Kidney (tissue), 14 donors: ENCODE measurements around the gene C3AR1. TPM values are rescaled to one million over a fixed set of nuclear protein-coding genes. Genes with fewer than 3 reads are reported as not detected.
"Not testable (repeated sequence)": the region's sequence is repeated elsewhere in the genome, so short reads cannot be mapped to it uniquely, and the experiment has no call there.

Experiments used
- DNase-seq, 5 donors: peaks; one replicate each; pipeline ENCODE4 v3.0.0-alpha.2; 2013 to 2020
- FAIRE-seq: peaks from 2 replicates; lab custom pipeline; 2012; peaks lifted over from hg19 to GRCh38; lab: Jason Lieb, UNC
- H3K27ac ChIP-seq, 2 donors: one replicate each; pipeline ENCODE4 v1.7.0; 2013; ENCODE audit warnings: low read depth in 2 of 2, low read length in 2 of 2, inconsistent platforms in 1 of 2
- H3K27me3 ChIP-seq: one replicate; pipeline ENCODE4 v1.7.1; 2013; ENCODE audit warnings: low read length, inconsistent platforms; ENCODE audit not compliant: control insufficient read depth, insufficient read depth
- H3K36me3 ChIP-seq, 3 donors: one replicate each; pipeline versions ENCODE4 v1.7.0 to v1.7.1; 2013; ENCODE audit warnings: low read length in 3 of 3, control low read depth in 1 of 3, inconsistent platforms in 1 of 3; ENCODE audit not compliant: insufficient read depth in 3 of 3, control insufficient read depth in 2 of 3
- H3K4me1 ChIP-seq, 3 donors: one replicate each; pipeline versions ENCODE4 v1.7.0 to v1.7.1; 2013; ENCODE audit warnings: low read length in 3 of 3, inconsistent platforms in 1 of 3, low read depth in 1 of 3; ENCODE audit not compliant: control insufficient read depth in 2 of 3, insufficient read depth in 2 of 3
- H3K4me3 ChIP-seq, 3 donors: one replicate each; pipeline versions ENCODE4 v1.7.0 to v1.8.1; 2013; ENCODE audit warnings: low read length in 3 of 3, control low read depth in 1 of 3, inconsistent platforms in 1 of 3
- H3K9ac ChIP-seq, 3 donors: one replicate each; pipeline versions ENCODE4 v1.7.0 to v1.7.1; 2013; ENCODE audit warnings: low read length in 3 of 3, control low read depth in 1 of 3, inconsistent platforms in 1 of 3
- H3K9me3 ChIP-seq, 3 donors: one replicate each; pipeline versions ENCODE4 v1.7.0 to v1.7.1; 2013; ENCODE audit warnings: low read length in 3 of 3, control low read depth in 1 of 3, inconsistent platforms in 1 of 3; ENCODE audit not compliant: control insufficient read depth in 2 of 3, insufficient read depth in 1 of 3
- CTCF ChIP-seq: IDR thresholded peaks from 3 replicates; pipeline ENCODE4 v1.5.1; 2012; ENCODE audit warnings: mild to moderate bottlenecking, moderate library complexity, borderline replicate concordance; ENCODE audit not compliant: insufficient read depth; ENCODE audit errors: extremely low read depth
- intact Hi-C: fragments of 100-400 bp; cut with DNase I; formaldehyde crosslinking; loops from one replicate; pipeline ENCODE4 v1.11.1; 2022
- polyA plus RNA-seq: library from polyadenylated mRNA; stranded (reverse); fragments of 350-450 nt; fragmentation: Illumina TruSeq; extraction: RNeasy Lipid Tissue Mini Kit (QIAGEN cat#74804); gene quantifications from one replicate; pipeline ENCODE4 v1.2.3, GENCODE V29; 2014; ENCODE audit warnings: low read depth, low replicate concordance; ENCODE audit not compliant: insufficient read depth
- total RNA-seq: library from RNA; stranded (reverse); fragmentation: NEBNext Ultra II Directional; extraction: Animal tissue kit (Norgen Biotek cat#: 25700); gene quantifications from one replicate; pipeline ENCODE4 v1.2.1, GENCODE V29; 2021
- donor health status: control.
- donor health status: control.
- donor health status: control.
- donor health status: control.
- donor health status: control.
- donor health status: DM: yes; HTN: yes; CAD: no.
- donor health status: Normal renal cell carcinoma (clear cell type).

Gene C3AR1
- total and polyA plus RNA-seq, 2 donors from 2014 or later: 2.9 to 17.7 TPM

DNA sequence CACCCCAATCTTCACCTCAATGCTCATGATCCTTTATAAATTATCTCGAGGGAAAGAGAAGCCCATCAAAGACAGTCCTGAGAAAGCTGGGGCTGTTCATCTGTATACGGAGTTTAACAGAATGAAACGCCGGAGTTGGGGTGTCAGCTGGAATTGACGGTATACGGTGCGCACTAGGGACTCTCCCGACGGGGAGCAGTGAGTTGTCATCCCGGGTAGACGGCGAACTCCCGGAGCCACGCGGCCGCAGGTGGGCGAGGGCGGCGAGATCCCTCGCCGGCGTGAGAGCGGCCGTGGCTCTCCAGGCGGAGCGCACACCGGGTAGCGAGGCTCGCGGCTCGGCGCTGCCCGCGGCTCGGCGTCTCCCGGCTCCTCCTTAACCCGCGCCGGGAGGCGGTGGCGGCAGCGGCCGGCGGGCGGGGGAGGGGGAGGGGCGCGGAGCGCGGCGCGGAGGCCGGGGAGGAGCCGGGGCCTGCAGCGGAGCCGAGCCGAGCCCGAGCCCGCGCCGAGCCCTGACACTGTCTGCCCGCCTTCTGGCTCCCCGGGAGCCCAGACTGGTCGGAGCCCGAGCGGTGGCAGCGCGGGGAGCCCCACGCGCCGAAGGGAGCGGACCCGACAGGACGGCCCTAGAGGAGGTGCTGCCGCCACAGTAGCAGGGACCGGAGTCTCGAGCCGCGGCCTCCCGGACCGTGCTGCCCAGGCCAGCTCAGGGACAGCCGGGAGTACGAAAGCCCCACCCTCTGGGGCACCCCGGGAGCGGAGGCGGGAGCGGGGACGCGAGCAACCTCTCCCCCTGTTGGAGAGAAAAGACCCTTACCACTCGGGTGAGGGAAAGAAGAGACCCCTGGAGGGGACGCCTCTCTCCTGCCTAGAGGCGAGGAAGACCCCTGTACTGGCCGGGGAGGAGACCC is 33.7 kb downstream of the C3AR1 start, which contains the start of gene FOXJ2:
Gene FOXJ2 (plus strand): TSS at position 475 of the 911 bp plus-strand sequence. CDS start 7,117 bp downstream, outside the sequence.
- H3K27ac ChIP-seq: peak within 1 kb of the TSS; percentile 89 to 90
- H3K4me3 ChIP-seq: peak within 1 kb of the TSS; percentile 68 to 90 (median 88)
- H3K36me3 ChIP-seq: no peaks in the 10 kb centered on the region
- no peaks in the 10 kb centered on the region for H3K9me3 ChIP-seq
- intact Hi-C loops: no loop called here
- H3K27me3 ChIP-seq: no peaks in the 10 kb centered on the region
- peak within 1 kb of the TSS; percentile 72 to 98 (median 96) for H3K9ac ChIP-seq
- DNase-seq (peak; percentile 85 to 94 (median 85)), FAIRE-seq (no peak)
- peaks cover 2 to 32% (median 19%) of the 10 kb centered on the region in 3 donors for H3K4me1 ChIP-seq
- no peak for TF ChIP-seq CTCF

- intact Hi-C loops: no loop called here
- Histone ChIP-seq H3K4me1 (peaks cover 2 to 27% (median 19%) of the 10 kb centered on the region in 3 donors), H3K27me3 (no peaks in the 10 kb centered on the region), H3K27ac (peak overlapping the region; percentile 45 to 76), H3K9ac (peak overlapping the region; percentile 62 to 86 (median 81)), H3K4me3 (peak overlapping the region; percentile 66 to 90 (median 71)), H3K36me3 (no peaks in the 10 kb centered on the region), H3K9me3 (no peaks in the 10 kb centered on the region)
- TF ChIP-seq CTCF: no peak
- FAIRE-seq (no peak), DNase-seq (no peak)
Observed at GRCh38 chr12:8031872-8032241, 34.3 kb downstream of the C3AR1 start.

- DNase-seq, H3K4me3 ChIP-seq, H3K9me3 ChIP-seq, FAIRE-seq, H3K36me3 ChIP-seq, H3K27me3 ChIP-seq, intact Hi-C loops, H3K9ac ChIP-seq, H3K27ac ChIP-seq: not testable (repeated sequence)
- H3K4me1 ChIP-seq: peaks cover 2 to 24% (median 13%) of the 10 kb centered on the region in 3 donors
Observed at GRCh38 chr12:8031017-8031416, 35.1 kb downstream of the C3AR1 start.

- intact Hi-C loops: no loop called here
- H3K4me3 ChIP-seq: no peak overlapping the region
- no peaks in the 10 kb centered on the region for H3K27me3 ChIP-seq
- no peak overlapping the region for H3K9ac ChIP-seq
- TF ChIP-seq CTCF: no peak
- H3K4me1 ChIP-seq: peaks cover 2 to 18% (median 11%) of the 10 kb centered on the region in 3 donors
- no peaks in the 10 kb centered on the region for H3K9me3 ChIP-seq
- H3K27ac ChIP-seq: no peak overlapping the region
- no peak for DNase-seq
- no peaks in the 10 kb centered on the region for H3K36me3 ChIP-seq
- FAIRE-seq: no peak
Observed at GRCh38 chr12:8030189-8030588, 36.0 kb downstream of the C3AR1 start.
